ENCODE measurements around the gene NPIPA1. TPM values are rescaled to one million over a fixed set of nuclear protein-coding genes. Genes with fewer than 3 reads are reported as not detected.
"Not testable (repeated sequence)": the region's sequence is repeated elsewhere in the genome, so short reads cannot be mapped to it uniquely, and the experiment has no call there.

The NPIPA1 gene
- polyA plus RNA-seq, 1 donor, result 125 TPM

- not testable (repeated sequence) for DNase-seq
Measured at GRCh38 chr16:14930971-14931370, 6.3 kb upstream of the NPIPA1 start.

- DNase-seq, result not testable (repeated sequence)
Measured at GRCh38 chr16:14932581-14933375, 4.5 kb upstream of the NPIPA1 start.

- DNase-seq, result not testable (repeated sequence)
Measured at GRCh38 chr16:14937994-14938393, 751 bp downstream of the NPIPA1 start.

- DNase-seq, result not testable (repeated sequence)
Measured at GRCh38 chr16:14942686-14943085, 5.4 kb downstream of the NPIPA1 start.

- DNase-seq, result no peak
Measured at GRCh38 chr16:14955546-14956231, 18.4 kb downstream of the NPIPA1 start.

- DNase-seq, result no peak
Measured at GRCh38 chr16:14957576-14958322, 20.5 kb downstream of the NPIPA1 start.

GRCh38 chr16:14958323-14958600 is 21.0 kb downstream of the NPIPA1 start:
- DNase-seq, result no peak

GRCh38 chr16:14958970-14959369 is 21.7 kb downstream of the NPIPA1 start:
- DNase-seq, result no peak

GRCh38 chr16:14961405-14962186 is 24.4 kb downstream of the NPIPA1 start:
- no peak for DNase-seq

GRCh38 chr16:14963281-14964173 is 26.3 kb downstream of the NPIPA1 start:
- DNase-seq, result no peak

GRCh38 chr16:14965328-14965727 is 28.1 kb downstream of the NPIPA1 start:
- no peak for DNase-seq

- DNase-seq, result not testable (repeated sequence)
Measured at GRCh38 chr16:14969795-14970194, 32.6 kb downstream of the NPIPA1 start.

GRCh38 chr16:14971621-14972228 is 34.5 kb downstream of the NPIPA1 start:
- DNase-seq, result not testable (repeated sequence)

- DNase-seq, result not testable (repeated sequence)
Measured at GRCh38 chr16:14973785-14974322, 36.6 kb downstream of the NPIPA1 start.

- peak; percentile 24 for DNase-seq
Measured at GRCh38 chr16:14974331-14974655, 37.0 kb downstream of the NPIPA1 start.

GRCh38 chr16:14974656-14975417 is 37.6 kb downstream of the NPIPA1 start, which contains the start of gene PDXDC1:
TSS of gene PDXDC1 (plus strand) at chr16:14975026. CDS start at chr16:14975200, 174 bp downstream.
- peak; percentile 84 for DNase-seq

- peak; percentile 12 for DNase-seq
Measured at GRCh38 chr16:14975418-14976194, 38.4 kb downstream of the NPIPA1 start.

- DNase-seq, result not testable (repeated sequence)
Measured at GRCh38 chr16:14976971-14977736, 39.9 kb downstream of the NPIPA1 start.

Data from hindlimb muscle (tissue), 1 donor.